Measurements from ENCODE around the gene GSTM4.

GSTM4 gene

GRCh38 chr1:109644670-109645069, 11.2 kb upstream of the GSTM4 start:
- no peak overlapping the region for H3K4me3 ChIP-seq (ENCODE audit: low read depth, low read length)
- no peak for DNase-seq (ENCODE audit: low read depth)
- no peak for TF ChIP-seq CTCF (IDR thresholded peaks at IDR 0.05; ENCODE audit: insufficient read depth, low read depth, low read length, missing control alignments)

- TF ChIP-seq CTCF (IDR thresholded peaks at IDR 0.05; ENCODE audit: insufficient read depth, low read depth, low read length, missing control alignments), result peak; percentile 10
- no peak overlapping the region for H3K4me3 ChIP-seq (ENCODE audit: low read depth, low read length)
- peak; percentile 41 for DNase-seq (ENCODE audit: low read depth)
Observed at GRCh38 chr1:109649491-109649914, 6.4 kb upstream of the GSTM4 start.

- H3K4me3 ChIP-seq (ENCODE audit: low read depth, low read length), result no peak overlapping the region
- no peak for TF ChIP-seq CTCF (IDR thresholded peaks at IDR 0.05; ENCODE audit: insufficient read depth, low read depth, low read length, missing control alignments)
- DNase-seq (ENCODE audit: low read depth), result no peak
Observed at GRCh38 chr1:109650609-109651008, 5.3 kb upstream of the GSTM4 start.

- no peak overlapping the region for H3K4me3 ChIP-seq (ENCODE audit: low read depth, low read length)
- no peak for DNase-seq (ENCODE audit: low read depth)
- no peak for TF ChIP-seq CTCF (IDR thresholded peaks at IDR 0.05; ENCODE audit: insufficient read depth, low read depth, low read length, missing control alignments)
Observed at GRCh38 chr1:109652402-109652801, 3.5 kb upstream of the GSTM4 start.

- no peak overlapping the region for H3K4me3 ChIP-seq (ENCODE audit: low read depth, low read length)
- DNase-seq (ENCODE audit: low read depth), result no peak
- no peak for TF ChIP-seq CTCF (IDR thresholded peaks at IDR 0.05; ENCODE audit: insufficient read depth, low read depth, low read length, missing control alignments)
Observed at GRCh38 chr1:109653306-109653705, 2.6 kb upstream of the GSTM4 start.

GRCh38 chr1:109654519-109654918, 1.4 kb upstream of the GSTM4 start:
- TF ChIP-seq CTCF (IDR thresholded peaks at IDR 0.05; ENCODE audit: insufficient read depth, low read depth, low read length, missing control alignments), result no peak
- no peak for DNase-seq (ENCODE audit: low read depth)

GRCh38 chr1:109657395-109657794, 1.5 kb downstream of the GSTM4 start:
- no peak overlapping the region for H3K4me3 ChIP-seq (ENCODE audit: low read depth, low read length)
- DNase-seq (ENCODE audit: low read depth), result no peak
- no peak for TF ChIP-seq CTCF (IDR thresholded peaks at IDR 0.05; ENCODE audit: insufficient read depth, low read depth, low read length, missing control alignments)

More at GRCh38 chr1:109654519-109654918, 1.4 kb upstream of the GSTM4 start:
- H3K4me3 ChIP-seq (ENCODE audit: low read depth, low read length), result no peak overlapping the region

Measured in GM12865 (cell line).